SIG-M5 treated with dmso at 0.1 percent for 504 hours (cell line): ENCODE results near the gene EPN2.
A peak's percentile ranks its signal among the peaks of the same experiment; 100 is the strongest.

Experiments used
- DNase-seq: peaks from one replicate; lab custom pipeline; 2025; ENCODE audit not compliant: unreplicated experiment; lab: John Stamatoyannopoulos, UW

EPN2 gene

GRCh38 chr17:19328441-19329061 lies 91.4 kb downstream of the EPN2 start:
- no peak for DNase-seq

GRCh38 chr17:19329136-19329535 lies 92.0 kb downstream of the EPN2 start:
- no peak for DNase-seq

GRCh38 chr17:19329839-19330238 lies 92.7 kb downstream of the EPN2 start:
- no peak for DNase-seq

- no peak for DNase-seq
These were observed 93.1 kb downstream of the EPN2 start for GRCh38 chr17:19330271-19330670.

GRCh38 chr17:19331134-19331533 lies 94.0 kb downstream of the EPN2 start:
- no peak for DNase-seq

- DNase-seq = no peak
These were observed 94.5 kb downstream of the EPN2 start for GRCh38 chr17:19331543-19332245.

- no peak for DNase-seq
These were observed 95.4 kb downstream of the EPN2 start for GRCh38 chr17:19332371-19333131.

GRCh38 chr17:19333132-19333440 lies 95.9 kb downstream of the EPN2 start:
- no peak for DNase-seq

GRCh38 chr17:19333736-19334290 lies 96.6 kb downstream of the EPN2 start:
- DNase-seq = no peak

- DNase-seq = no peak
These were observed 97.2 kb downstream of the EPN2 start for GRCh38 chr17:19334331-19334730.

- no peak for DNase-seq
These were observed 98.9 kb downstream of the EPN2 start for GRCh38 chr17:19335951-19336631.

- no peak for DNase-seq
These were observed 100.0 kb downstream of the EPN2 start for GRCh38 chr17:19336938-19337711.

- DNase-seq = no peak
These were observed 100.5 kb downstream of the EPN2 start for GRCh38 chr17:19337712-19338023.

- peak; percentile 47 for DNase-seq
These were observed 101.1 kb downstream of the EPN2 start for GRCh38 chr17:19338031-19338990.

GRCh38 chr17:19339341-19339815 lies 102.2 kb downstream of the EPN2 start:
- DNase-seq = no peak

- DNase-seq = no peak
These were observed 104.1 kb downstream of the EPN2 start for GRCh38 chr17:19341211-19341631.

GRCh38 chr17:19341641-19342610 lies 104.8 kb downstream of the EPN2 start:
- DNase-seq = no peak

GRCh38 chr17:19342611-19343255 lies 105.6 kb downstream of the EPN2 start:
- no peak for DNase-seq
